Measurements from ENCODE around the gene EPAS1. TPM values are rescaled to one million over a fixed set of nuclear protein-coding genes. Genes with fewer than 3 reads are reported as not detected.

EPAS1 gene
- total and polyA plus RNA-seq, 11 donors = 93.6 to 790 (median 210) TPM

- intact Hi-C loops (cut with DNase I) = no loop called here
- Histone ChIP-seq H3K4me1 (no peaks in the 10 kb centered on the region), H3K27ac (no peak overlapping the region), H3K4me3 (no peak overlapping the region), H3K27me3 (no peaks in the 10 kb centered on the region), H3K9me3 (no peaks in the 10 kb centered on the region), H3K36me3 (no peaks in the 10 kb centered on the region)
- ATAC-seq (no peak), DNase-seq (no peak)
- 94 to 97% (median 94%) methylated on average over 6 of the region's 6 CpGs for WGBS, 4 donors
- no peak for TF ChIP-seq CTCF (IDR thresholded peaks at IDR 0.05)
- TF ChIP-seq POLR2A (IDR thresholded peaks at IDR 0.05) = no peak
Measured at GRCh38 chr2:46402874-46403273, 105.7 kb downstream of the EPAS1 start.

GRCh38 chr2:46404181-46404759 lies 107.1 kb downstream of the EPAS1 start:
- no peaks in the 10 kb centered on the region for H3K27me3 ChIP-seq
- intact Hi-C loops (cut with DNase I) = no loop called here
- H3K9me3 ChIP-seq = no peaks in the 10 kb centered on the region
- H3K4me1 ChIP-seq = peaks cover 0 to 7% (median 0%) of the 10 kb centered on the region in 12 donors
- DNase-seq (no peak), ATAC-seq (no peak)
- no peaks in the 10 kb centered on the region for H3K36me3 ChIP-seq
- H3K4me3 ChIP-seq = no peak overlapping the region
- TF ChIP-seq POLR2A (IDR thresholded peaks at IDR 0.05) (no peak), CTCF (IDR thresholded peaks at IDR 0.05) (no peak)
- 91 to 95% (median 94%) methylated on average over 8 of the region's 8 CpGs for WGBS, 4 donors
- no peak overlapping the region for H3K27ac ChIP-seq

GRCh38 chr2:46407852-46408455 lies 110.7 kb downstream of the EPAS1 start:
- Histone ChIP-seq H3K4me3 (no peak overlapping the region), H3K36me3 (no peaks in the 10 kb centered on the region), H3K4me1 (peaks cover 0 to 16% (median 2%) of the 10 kb centered on the region in 12 donors), H3K9me3 (no peaks in the 10 kb centered on the region), H3K27me3 (no peaks in the 10 kb centered on the region), H3K27ac (peak overlapping the region in 1 of 12 donors; percentile 72)
- ATAC-seq (no peak), DNase-seq (no peak)
- TF ChIP-seq CTCF (IDR thresholded peaks at IDR 0.05) (no peak), POLR2A (IDR thresholded peaks at IDR 0.05) (no peak)
- intact Hi-C loops (cut with DNase I) = no loop called here
- WGBS, 4 donors = 94 to 98% (median 96%) methylated on average over 14 of the region's 14 CpGs

- ATAC-seq (no peak), DNase-seq (no peak)
- intact Hi-C loops (cut with DNase I) = no loop called here
- Histone ChIP-seq H3K27ac (peak overlapping the region in 5 of 12 donors; percentile 31 to 50 (median 39)), H3K4me1 (peaks cover 0 to 16% (median 2%) of the 10 kb centered on the region in 12 donors), H3K9me3 (no peaks in the 10 kb centered on the region), H3K27me3 (no peaks in the 10 kb centered on the region), H3K4me3 (no peak overlapping the region), H3K36me3 (no peaks in the 10 kb centered on the region)
- 65 to 82% (median 70%) methylated on average over 4 of the region's 4 CpGs for WGBS, 4 donors
- TF ChIP-seq POLR2A (IDR thresholded peaks at IDR 0.05) = no peak
- no peak for TF ChIP-seq CTCF (IDR thresholded peaks at IDR 0.05)
Measured at GRCh38 chr2:46409756-46410155, 112.5 kb downstream of the EPAS1 start.

All from heart left ventricle (tissue), 16 donors.